GM21360 (cell line): ENCODE measurements around the gene GBE1.

Source experiments
- ATAC-seq: cut with Tn5 transposase; IDR thresholded peaks from one replicate; pipeline ENCODE4 v1.9.1; 2021; ENCODE audit warnings: mild to moderate bottlenecking, moderate library complexity; ENCODE audit not compliant: unreplicated experiment

Gene GBE1

DNA sequence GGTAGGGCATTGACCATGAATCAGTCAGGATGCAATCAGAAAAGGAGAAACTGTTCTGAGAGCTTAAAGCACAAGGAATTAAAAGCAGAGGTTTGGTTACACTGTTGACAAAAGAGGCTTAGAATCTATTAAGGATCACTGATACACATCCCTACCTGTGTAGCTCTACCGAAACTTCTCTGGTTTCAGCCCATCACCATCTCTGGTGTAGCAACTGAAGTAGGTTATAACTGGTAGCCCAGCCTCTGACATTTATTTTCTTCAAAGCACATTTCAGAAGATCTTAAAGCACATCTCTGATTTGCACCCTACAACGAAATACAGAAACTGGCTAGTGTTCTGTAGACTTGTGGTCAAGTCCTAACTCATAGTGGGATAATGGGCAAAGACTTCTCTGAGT lies 283.7 kb downstream of the GBE1 start:
- ATAC-seq: no peak

DNA sequence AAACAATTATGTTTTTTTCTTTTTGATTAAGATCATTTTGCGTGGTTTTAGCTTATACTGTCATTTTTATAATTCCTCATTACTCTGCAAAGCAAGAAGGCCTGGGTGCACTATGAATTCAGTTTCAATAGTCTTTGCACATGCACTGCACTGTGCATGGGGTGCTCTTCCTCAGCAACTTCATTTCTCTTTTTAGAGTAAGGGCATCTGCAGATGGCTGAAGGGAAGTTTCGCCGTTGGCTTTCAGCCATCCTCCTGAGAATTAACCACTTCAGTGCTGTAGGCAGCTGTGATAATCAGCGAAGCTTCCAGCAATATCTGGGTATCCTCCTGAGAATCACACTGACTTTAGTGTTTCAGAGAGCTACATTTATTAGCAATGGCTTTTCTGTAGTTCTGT lies 284.8 kb downstream of the GBE1 start:
- ATAC-seq: no peak

DNA sequence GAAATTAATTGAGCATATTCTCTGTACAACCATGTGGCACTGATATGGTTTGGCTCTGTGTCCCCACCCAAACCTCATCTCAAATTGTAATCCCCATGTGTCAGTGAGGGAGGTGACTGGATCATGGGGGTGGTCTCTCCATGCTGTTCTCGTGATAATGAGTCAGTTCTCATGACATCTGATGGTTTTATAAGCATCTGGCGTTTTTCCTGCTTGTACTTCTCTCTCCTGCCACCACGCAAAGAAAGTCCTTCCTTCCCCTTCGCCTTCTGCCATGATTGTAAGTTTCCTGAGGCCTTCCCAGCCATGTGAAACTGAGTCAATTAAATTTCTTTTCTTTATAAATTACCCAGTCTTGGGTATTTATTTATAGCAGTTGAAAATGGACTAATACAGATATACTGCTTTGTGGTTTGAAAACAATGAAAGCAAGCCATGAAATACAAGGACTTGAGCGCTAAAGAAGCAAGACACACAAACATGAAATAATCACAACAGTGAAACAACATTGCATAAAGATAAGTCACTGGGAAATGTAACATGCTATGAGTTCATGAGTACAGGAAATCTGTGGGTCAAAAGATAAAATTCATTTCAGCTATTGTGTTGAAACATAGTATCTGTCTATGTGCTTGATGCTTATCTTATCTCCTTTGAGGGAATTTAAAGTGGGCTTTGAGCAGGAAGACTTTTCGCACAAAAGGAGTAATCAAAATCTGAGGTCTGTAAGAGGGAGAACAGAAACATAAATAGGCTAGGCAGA lies 288.7 kb downstream of the GBE1 start:
- no peak for ATAC-seq

DNA sequence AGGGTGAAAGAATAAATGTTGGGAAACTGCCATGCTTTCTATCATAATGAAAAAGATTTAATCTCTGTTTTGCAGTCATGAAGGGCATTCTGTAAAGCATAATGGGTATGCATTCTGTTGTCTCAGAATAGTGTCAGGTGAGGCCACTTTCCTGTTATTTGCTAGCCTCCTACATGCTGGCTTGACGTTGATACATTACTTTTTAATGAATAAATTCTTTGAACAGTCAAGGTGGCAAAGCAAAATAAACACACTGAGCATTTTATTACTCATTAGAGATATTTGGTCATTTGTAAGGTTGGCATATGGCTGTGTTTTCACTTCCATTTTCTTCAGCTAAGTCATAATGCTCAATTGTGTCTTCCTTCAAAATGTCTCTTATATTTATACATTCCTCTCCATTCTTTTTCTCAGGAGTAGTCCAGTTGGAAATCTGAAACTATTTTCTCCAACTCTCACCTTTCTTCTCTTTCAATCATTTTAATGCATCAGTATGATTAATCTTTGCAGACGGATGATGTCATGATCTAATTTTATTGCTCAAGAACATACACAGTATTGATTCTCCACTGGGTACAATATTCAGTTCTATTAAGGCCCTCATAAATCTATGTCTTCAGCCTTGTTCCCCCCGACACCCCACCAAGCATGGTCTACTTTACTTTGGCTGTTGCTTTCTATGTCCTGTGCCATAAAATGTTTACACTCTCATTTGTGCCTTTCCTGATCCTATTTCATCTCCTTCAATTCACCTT lies 290.7 kb downstream of the GBE1 start:
- no peak for ATAC-seq

DNA sequence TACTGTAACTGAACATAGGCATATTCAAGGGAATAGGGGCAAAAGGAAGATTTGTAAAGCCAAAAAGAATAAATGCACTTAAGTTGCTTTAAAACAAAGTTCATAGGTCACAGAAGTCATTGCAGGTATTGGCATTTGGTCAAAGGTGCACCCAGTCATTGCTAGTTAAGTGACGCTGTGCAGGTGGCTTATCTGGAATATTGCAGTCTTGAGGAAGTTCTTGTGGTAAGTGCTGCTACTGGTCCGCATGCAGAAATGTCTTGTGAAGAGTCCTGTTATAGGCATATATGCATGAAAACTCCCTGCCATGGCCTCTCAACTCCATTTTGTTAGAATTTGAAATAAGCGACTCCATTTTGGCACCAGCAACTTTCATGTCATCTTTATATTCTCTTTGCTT lies 293.1 kb downstream of the GBE1 start:
- ATAC-seq: no peak

DNA sequence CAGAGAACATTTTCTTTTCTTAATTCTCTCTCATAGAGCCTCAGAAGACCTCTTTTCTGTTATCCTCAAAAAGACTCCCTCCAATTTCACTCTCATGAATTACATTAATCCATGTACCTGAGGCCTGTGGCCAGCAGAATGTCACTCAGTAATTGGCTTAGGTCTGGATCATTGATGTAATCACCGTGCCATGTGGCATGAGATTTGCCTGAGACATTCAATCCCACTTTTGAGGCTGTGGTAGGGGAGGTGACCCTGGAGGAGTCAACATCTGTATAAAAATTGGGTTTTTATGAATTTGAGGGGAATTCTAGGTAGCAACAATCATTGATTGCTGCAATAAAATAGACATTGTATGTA lies 295.3 kb downstream of the GBE1 start:
- ATAC-seq: no peak

DNA sequence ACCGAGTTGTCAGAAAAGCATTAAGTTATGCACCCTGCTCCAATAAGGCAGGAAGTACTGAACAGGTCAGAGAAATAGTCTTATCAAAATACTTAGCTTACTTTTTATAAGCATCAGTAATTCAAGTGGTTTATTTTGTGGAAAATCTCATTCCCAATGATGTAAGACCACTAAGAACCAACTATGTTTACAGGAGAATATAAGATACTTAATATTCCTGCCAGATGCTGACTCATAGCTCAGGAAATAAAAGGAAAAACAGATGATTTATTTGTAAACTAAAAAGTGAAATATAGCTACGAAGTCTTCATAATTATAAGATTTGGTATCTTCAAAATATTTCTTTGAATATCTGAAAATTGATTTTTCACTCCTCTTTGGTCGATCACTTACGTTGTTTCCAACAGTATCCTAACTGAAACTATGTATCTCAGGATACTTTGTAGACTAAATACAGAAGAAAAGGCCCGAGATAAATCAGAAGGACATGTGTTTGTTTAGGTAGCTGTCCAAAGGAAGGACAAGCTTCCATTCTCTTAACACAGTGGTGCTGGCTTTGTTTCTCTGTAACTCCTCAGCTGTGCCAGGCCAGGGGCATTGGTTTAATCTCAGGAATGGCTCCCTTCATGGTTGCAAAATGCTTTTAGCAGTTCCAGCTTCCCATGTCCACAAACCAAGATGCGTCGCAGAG lies 295.8 kb downstream of the GBE1 start:
- ATAC-seq: no peak

DNA sequence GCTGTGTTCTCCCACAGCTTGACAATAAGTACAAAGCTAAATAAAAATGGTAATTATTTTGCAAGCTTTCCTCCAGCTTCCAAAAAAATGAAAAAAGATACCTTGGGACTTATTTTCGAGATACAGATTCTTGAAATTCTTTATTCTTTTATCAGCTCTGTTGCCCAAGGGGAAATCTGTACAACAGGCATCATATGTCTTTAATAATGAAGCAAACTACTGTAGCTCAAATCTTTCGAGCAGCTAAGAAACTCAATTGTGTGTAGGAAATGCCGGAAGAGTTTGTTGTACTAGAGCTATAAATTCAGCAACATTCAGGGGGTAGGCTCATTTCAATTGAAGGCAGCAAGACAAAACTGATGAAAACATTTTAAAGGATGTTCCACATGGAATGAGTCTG lies 297.7 kb downstream of the GBE1 start:
- ATAC-seq: no peak

DNA sequence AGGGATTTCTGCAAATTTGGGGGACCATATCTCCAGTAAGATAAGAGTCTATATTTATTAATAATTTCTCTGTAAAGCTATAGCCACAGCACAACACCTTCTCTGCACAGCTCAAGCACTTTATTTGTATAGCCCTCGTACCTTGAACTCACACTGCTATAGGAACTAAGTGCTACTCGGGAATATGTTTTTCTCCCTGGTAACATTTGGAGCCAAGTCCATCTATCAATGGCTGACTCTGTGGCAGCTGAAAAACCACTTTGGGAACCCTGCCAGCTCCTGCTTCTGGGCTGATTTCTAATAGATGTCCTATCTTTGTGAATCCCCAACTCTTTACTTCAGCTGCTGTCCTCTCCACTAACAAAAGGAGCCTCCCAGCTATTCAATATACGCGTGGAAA lies 298.5 kb downstream of the GBE1 start:
- no peak for ATAC-seq

DNA sequence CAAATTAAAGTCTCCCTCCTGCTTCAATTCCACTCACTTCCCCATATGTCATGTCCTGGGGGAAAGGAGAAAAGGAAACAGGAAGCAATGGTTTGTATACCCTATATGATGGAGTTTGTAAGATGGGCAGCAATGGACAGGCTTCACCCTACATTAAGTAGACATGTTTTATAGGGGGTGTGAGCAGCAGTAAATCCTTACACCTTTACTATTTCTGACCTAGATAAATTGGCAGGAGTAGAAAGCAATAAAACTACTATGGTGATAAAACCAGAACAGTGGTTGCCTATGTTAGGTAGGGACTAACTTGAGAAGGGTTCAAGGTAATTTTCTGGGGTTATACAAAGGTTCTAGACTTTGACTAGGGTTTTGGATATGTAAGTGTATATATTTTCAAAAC lies 301.7 kb downstream of the GBE1 start:
- no peak for ATAC-seq

DNA sequence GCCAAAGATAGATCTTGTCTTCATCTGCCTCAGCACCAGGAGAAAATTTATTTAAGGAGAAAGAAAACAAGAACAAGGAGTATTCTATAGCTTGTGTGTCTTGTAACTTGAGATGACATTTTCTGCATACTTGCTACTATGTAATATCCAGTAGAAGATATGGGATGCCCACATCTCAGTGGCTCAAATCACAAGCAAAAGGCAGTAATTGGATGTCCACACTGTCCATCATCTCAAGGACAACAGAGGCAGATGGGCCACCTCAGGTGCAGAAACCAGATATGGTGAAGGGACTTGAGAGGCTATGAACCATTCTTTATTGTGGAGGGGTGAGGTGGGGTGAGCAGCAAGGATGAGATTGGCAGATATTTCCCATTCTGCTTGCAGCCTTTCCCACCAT lies 309.0 kb downstream of the GBE1 start:
- ATAC-seq: no peak

DNA sequence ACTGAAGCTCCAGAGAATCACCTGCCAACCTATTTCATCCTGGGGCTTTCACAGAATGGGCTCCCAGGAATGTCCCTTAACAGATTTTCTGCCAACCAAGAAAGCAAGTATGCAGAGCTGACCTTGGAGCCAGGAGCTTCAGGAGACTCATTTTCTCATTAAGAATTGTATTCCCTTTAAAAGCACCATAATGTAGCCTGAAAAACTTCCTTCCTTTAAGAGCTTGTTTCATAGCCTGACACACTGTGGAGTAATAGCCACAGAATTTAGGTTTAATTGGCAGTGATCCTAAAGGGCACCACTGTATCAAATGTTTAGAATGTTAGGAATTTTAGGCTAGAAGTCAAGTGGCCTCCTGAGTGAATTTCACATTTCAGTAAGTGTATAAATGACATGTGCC lies 309.8 kb downstream of the GBE1 start:
- ATAC-seq: no peak

DNA sequence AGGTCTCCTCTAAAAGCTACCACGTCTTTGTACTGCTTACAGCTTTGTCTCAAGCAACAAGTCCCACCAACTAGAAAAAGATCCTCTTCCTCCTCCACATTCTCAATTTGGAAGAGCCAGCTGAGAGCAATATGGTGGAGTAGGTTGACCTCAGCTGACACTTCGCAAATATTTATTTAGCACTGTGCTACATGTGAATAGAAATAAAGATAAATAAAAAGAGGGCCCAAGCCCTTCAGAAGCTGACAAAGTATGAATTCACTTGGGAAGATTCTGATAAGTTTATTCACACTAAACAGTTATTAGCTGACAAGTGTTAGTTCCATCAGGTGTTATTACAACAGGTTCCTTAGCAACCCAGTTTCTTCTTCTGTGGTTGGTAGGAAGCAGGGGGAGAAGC lies 310.3 kb downstream of the GBE1 start:
- no peak for ATAC-seq

DNA sequence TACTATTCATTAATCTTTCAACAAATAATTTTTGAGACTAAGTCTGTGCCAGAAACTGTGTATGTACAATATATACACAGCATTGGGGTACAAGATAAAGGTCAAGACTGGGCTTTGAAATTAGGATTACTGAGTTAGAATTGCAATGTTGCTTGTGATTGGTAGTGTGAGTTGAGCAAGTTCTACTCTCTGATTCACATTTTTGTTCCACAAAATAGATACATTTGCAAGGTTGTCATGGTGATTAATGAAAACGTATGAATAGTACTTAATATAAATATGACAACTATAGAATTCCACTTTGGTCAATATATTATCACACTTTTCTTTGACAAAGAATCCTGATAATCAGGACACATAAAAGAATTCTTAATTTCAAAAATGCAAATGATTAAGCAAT lies 314.6 kb downstream of the GBE1 start:
- no peak for ATAC-seq

DNA sequence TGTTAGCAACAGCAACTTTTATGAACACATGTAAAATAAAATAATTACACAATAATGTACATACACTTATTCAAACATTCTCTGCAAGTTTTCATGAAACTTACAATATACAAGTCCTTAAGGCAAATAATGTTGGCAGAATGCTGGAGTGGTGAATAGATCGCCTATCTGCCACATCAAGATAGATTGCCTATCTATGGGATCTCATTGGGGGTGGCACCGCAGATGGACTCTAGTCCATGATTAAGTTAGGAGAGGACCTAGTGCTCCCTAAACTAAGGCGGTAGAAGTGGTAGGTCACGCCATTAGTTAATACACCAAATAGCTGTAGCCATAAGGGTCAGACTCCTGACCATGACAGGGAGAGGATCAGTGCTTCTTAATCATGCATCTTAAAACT lies 315.7 kb downstream of the GBE1 start:
- ATAC-seq: no peak

DNA sequence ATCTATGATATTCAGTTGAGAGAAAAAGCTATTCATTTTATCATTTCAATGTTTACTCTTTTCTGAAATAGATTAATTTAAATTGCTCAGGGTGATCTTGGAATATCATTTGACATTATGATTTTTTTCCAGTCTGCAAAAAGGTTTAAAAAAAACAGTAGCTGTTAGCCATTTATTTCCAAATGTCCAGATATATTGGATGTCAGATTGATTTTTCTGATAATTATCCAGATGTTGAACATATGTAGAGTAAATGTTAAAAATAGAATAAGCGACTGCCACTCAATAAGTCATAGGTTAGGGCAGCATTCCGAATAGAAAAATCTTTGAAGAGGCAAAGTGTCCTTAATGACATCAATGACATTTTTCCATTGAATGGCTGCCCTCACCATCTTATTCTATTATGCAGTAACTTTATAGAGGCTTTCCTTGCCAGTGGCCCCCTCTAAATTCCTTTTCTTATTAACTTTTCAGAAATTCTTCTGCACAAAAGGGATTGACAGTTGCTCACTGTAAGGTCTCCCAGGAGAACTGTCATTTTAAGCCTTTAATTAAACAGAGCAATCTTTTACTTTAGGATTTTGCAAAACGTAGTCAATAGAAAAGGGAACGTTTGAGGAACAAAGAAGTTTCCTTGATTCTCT lies 316.5 kb downstream of the GBE1 start:
- no peak for ATAC-seq

DNA sequence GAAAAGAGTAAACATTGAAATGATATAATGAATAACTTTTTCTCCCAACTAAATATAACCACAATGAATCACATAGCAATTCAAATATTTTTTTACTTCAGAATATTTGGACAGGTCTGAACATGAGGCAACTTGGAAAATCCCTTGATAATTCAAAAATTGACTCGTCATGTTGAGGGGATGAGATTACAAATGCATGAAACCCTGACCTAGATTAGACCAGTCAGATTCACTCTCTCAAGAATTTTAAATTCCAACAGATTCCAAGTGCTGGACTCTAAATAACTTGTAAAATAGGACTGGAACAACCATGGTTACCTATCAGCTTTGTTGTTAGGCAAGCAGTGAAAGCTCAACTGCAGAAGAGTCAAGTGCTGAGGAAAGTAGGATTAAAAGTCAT lies 317.5 kb downstream of the GBE1 start:
- ATAC-seq: no peak

DNA sequence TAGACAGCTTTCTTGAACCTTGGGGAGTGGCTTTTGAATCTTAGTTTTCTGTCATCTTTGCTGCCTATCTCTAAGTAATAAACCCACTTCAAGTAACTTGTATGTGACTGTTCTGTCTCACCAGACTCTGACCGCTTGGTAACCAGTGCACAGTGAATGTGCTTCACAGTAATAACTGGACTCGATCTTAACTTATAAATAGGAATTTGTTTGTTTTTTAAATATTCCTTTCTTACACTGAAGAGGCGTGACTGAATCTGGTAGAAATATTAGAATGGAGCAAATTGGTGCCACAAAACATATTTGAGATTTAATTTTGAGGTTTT lies 318.0 kb downstream of the GBE1 start:
- ATAC-seq: no peak

DNA sequence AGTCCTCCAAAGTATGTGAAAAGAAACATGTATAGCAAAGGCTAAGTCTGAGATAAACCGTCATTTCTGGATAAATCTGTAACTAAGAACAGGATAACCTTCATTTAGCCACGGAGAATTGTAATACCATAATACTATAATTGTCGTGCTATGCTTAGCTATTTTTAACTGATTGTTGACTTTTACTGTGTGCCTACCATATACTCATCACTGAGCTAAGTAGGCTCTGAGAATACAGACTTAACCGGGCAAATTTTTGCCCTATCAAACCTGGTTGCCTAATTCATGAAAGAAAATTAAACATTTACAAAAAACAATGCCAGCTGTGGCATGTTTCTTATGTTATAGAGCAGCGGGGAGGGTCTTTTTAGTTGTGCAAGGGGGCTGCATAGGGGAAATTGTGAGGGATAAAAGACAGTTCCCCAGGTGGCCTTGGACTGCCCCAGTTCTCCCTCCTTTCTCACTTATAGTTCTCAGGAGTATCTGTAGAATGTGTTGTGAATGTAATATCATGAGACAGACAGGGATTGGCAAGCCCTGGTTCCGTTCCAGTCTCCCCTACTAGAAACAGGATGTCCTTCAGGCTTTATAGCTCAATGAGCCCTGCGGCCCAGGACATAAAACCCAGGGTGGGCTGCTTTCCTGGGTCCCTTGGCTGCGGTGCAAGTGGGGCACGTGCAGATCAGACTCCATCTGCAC lies 318.5 kb downstream of the GBE1 start:
- ATAC-seq: no peak

DNA sequence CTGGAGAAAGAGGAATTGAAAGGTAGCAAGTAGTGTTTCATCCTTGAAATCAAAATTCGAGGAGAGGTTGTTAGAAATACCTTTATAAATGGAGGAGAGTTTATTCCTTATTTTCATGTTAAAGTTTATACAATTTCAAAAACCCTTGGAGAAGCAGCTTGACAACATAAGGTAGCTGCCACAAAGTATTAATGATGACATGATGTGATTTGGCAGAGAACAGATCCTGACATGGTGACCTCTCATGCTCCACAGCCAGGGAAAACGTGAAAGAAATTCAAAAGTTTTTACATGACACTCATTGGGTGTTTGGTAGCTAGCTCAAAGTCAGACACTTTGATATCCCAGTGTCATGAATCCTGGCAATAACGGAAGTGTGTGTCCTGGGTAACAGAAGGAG lies 320.8 kb downstream of the GBE1 start:
- no peak for ATAC-seq
